ENCODE data around the gene FLRT3. TPM values are rescaled to one million over a fixed set of nuclear protein-coding genes. Genes with fewer than 3 reads are reported as not detected.

The FLRT3 gene
- total and polyA plus RNA-seq, 7 donors = under 0.01 to 9.6 (median 3.6) TPM; not detected in 1

DNA sequence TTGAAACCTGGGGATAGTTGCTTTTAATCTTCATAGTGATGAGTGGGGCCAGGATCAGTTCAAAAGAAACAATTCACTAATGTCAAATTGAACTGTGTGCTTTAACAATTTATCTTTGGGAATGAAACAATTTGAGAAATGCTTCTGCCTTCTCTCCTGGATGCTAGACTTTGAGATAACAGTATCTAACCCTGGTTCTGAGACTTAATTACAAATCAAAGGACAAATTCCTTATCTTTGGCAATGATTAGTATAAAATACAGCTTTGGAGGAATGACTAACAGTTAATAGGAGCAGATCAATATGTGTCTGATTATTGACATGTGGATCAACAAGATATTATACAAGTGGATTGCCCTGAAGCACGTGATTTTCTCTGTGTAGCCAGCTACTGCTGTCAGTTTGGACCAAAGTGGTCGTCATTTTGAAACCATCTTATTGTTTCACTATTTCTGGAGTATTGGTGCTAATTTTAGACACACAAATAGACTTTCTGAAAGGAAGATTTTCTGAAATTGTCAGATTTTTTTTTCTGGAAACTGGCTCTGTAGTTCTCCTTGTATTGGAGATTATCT, 6.2 kb upstream of the FLRT3 start:
- DNase-seq = no peak
- 82 to 84% methylated on average over 2 of the region's 2 CpGs for WGBS, 2 donors

DNA sequence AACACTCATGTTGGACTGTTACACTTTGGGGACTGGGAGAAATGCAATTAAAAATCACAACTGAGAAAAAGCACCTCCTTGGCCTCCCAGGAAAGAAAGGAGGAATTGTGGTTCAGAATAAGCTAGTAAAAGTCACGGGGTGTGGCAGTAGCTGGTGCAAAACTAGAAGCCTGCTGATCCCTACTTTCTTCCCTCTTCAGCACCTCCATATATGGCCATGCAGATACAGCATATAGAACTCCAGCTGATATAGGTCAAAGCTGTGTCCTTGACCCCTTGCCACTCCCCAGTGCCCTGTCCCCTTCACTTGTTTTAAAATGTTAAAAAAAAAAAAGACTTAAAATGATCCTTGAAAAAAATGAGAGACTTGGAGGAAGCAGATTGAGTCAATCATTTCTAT, 5.5 kb upstream of the FLRT3 start:
- Histone ChIP-seq H3K27me3 (no peaks in the 10 kb centered on the region), H3K9me3 (no peaks in the 10 kb centered on the region), H3K27ac (no peak overlapping the region), H3K36me3 (no peaks in the 10 kb centered on the region), H3K4me3 (no peak overlapping the region), H3K4me1 (no peaks in the 10 kb centered on the region)
- 20 to 59% methylated on average over 1 of the region's 1 CpG for WGBS, 2 donors
- TF ChIP-seq EP300 (IDR thresholded peaks at IDR 0.05) (no peak), POLR2A (IDR thresholded peaks at IDR 0.05) (no peak)
- TF ChIP-seq, protein P1, sequence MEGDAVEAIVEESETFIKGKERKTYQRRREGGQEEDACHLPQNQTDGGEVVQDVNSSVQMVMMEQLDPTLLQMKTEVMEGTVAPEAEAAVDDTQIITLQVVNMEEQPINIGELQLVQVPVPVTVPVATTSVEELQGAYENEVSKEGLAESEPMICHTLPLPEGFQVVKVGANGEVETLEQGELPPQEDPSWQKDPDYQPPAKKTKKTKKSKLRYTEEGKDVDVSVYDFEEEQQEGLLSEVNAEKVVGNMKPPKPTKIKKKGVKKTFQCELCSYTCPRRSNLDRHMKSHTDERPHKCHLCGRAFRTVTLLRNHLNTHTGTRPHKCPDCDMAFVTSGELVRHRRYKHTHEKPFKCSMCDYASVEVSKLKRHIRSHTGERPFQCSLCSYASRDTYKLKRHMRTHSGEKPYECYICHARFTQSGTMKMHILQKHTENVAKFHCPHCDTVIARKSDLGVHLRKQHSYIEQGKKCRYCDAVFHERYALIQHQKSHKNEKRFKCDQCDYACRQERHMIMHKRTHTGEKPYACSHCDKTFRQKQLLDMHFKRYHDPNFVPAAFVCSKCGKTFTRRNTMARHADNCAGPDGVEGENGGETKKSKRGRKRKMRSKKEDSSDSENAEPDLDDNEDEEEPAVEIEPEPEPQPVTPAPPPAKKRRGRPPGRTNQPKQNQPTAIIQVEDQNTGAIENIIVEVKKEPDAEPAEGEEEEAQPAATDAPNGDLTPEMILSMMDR (IDR thresholded peaks at IDR 0.05) = no peak
- DNase-seq = no peak
- intact Hi-C loops (cut with DNase I) = loop anchor here (5.0 kb wide), 1 partner anchor 1414 kb away; no protein-coding TSS in a partner anchor

More for the DNA sequence above, 6.2 kb upstream of the FLRT3 start:
- Histone ChIP-seq H3K36me3 (no peaks in the 10 kb centered on the region), H3K4me1 (no peaks in the 10 kb centered on the region), H3K27ac (no peak overlapping the region), H3K9me3 (no peaks in the 10 kb centered on the region), H3K27me3 (no peaks in the 10 kb centered on the region), H3K4me3 (no peak overlapping the region)
- no peak for TF ChIP-seq EP300 (IDR thresholded peaks at IDR 0.05)
- TF ChIP-seq POLR2AphosphoS5 (IDR thresholded peaks at IDR 0.05) = no peak
- TF ChIP-seq POLR2A (IDR thresholded peaks at IDR 0.05) = no peak
- TF ChIP-seq, protein P1 (IDR thresholded peaks at IDR 0.05) = no peak
- intact Hi-C loops (cut with DNase I) = loop anchor here (5.0 kb wide), 1 partner anchor 1414 kb away; no protein-coding TSS in a partner anchor

GRCh38 chr20:14341801-14342200, 4.4 kb upstream of the FLRT3 start:
- Histone ChIP-seq H3K4me1 (no peaks in the 10 kb centered on the region), H3K9me3 (no peaks in the 10 kb centered on the region), H3K36me3 (no peaks in the 10 kb centered on the region), H3K27ac (no peak overlapping the region), H3K27me3 (no peaks in the 10 kb centered on the region), H3K4me3 (no peak overlapping the region)
- DNase-seq = no peak
- intact Hi-C loops (cut with DNase I) = loop anchor here (5.0 kb wide), 1 partner anchor 1416 kb away; no protein-coding TSS in a partner anchor
- TF ChIP-seq EP300 (IDR thresholded peaks at IDR 0.05) (no peak), POLR2A (IDR thresholded peaks at IDR 0.05) (no peak), POLR2AphosphoS5 (IDR thresholded peaks at IDR 0.05) (no peak)
- TF ChIP-seq, protein P1 (IDR thresholded peaks at IDR 0.05) = no peak
- WGBS, 2 donors = 59 to 78% methylated on average over 4 of the region's 4 CpGs

GRCh38 chr20:14336686-14337085, 726 bp downstream of the FLRT3 start:
- intact Hi-C loops (cut with DNase I) = loop anchor here (5.0 to 10.0 kb wide), 2 partner anchors 1318 to 1596 kb away; no protein-coding TSS in a partner anchor
- no peaks in the 10 kb centered on the region for H3K9me3 ChIP-seq
- H3K4me3 ChIP-seq = peak overlapping the region; percentile 41 to 58 (median 52)
- no peak for DNase-seq
- TF ChIP-seq POLR2AphosphoS5 (IDR thresholded peaks at IDR 0.05) (no peak), POLR2A (IDR thresholded peaks at IDR 0.05) (no peak), EP300 (IDR thresholded peaks at IDR 0.05) (no peak)
- TF ChIP-seq, protein P1 (IDR thresholded peaks at IDR 0.05) = no peak
- WGBS, 2 donors = 25 to 47% methylated on average over 4 of the region's 4 CpGs
- no peaks in the 10 kb centered on the region for H3K36me3 ChIP-seq
- H3K4me1 ChIP-seq = peaks cover 0 to 22% (median 10%) of the 10 kb centered on the region in 4 donors
- peak overlapping the region; percentile 47 to 84 (median 80) for H3K27ac ChIP-seq
- no peaks in the 10 kb centered on the region for H3K27me3 ChIP-seq
